GM18519 (cell line): ENCODE data around the gene FGF16.
"Not testable (repeated sequence)": the region's sequence is repeated elsewhere in the genome, so short reads cannot be mapped to it uniquely, and the experiment has no call there.

Source experiments
- ATAC-seq: cut with Tn5 transposase; IDR thresholded peaks from one replicate; pipeline ENCODE4 v1.9.1; 2021; ENCODE audit warnings: mild to moderate bottlenecking, moderate library complexity; ENCODE audit not compliant: unreplicated experiment, low FRiP score

The FGF16 gene

DNA sequence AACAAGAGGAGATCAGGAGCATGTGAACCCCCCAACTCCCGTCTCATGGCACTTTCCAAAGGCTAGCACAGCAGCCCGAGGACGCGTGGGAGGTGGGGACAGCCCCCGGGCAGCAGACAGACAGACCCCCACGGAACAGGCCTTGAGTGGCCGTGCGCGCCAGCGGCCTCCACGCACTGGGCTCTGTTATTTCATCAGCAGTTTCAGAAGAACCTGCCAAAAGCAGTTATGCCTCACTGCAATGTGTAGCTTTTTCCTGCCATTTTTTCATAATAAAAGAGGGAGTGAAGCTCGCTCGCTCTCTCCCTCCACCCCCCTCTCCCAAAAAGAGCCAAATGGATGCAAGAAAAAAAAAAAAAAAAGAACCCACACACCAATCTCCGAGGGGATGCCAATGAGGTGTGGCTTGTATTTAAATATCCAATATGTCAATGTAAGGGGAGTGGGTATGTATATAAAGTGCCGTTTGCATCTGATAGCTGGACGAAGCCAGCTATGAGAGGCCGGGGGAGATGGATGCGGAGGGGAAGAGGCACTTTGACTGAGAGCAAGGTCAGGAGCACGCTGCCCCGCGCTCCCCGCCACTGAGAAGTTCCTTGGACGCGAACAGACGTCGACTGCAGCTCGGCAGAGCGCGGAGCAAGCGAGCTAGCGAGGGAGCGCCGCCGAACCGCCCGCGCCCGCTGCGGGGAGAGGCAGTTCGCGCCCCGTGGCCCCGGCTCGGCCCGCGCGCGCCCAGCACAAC, at the start of gene FGF16:
Gene FGF16, plus strand, starts transcription at position 482 of the 745 bp plus-strand sequence. CDS start 286 bp downstream, outside the sequence.
- no peak for ATAC-seq

DNA sequence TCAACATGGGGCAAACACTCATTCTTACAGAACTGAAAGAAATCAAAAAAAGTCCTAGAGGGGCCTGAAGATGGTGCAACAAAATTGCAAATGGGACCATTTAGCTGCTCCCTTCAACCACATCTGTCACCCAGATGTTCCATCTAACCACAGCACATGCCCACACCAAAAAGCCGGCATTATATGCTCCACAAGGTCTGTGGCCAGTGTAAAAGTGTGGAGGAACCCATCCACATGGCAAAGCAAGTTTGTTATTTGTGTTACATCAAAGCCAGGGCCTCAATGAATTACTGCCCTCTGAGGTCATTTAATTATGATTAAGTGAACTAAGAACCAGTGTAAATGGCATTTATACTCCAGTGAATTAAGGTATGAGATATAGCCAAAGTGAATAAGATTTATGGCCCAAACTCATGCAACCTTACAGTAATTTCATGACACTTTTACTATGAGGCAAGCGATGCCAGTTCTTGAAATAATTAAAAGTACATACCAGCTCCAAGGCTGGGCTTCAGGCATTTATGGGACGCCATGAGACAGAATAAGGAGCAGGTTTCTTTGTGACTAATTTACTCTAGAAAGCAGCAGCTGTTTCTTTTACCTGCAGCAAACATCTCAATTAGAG, 48.7 kb upstream of the FGF16 start:
- ATAC-seq = no peak

DNA sequence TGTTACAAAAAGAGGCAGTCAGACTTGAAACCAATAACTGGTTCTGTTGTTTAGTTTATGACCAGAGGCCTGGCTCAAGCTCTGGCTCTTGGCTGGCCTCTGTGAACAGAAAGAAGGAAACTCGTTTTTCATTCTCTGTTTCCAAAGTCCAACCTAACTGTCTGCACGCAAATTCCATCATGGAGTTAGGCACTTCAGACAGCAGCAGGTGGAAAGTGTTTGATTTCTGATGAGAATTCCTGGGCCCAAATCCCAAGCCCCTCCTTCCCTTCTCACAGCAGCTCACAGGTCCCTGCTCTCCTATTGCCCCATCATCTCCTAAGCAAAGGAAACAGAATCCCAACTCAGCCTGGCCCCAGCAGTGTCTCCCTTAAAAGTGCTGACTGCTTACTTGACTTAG, 42.8 kb upstream of the FGF16 start:
- no peak for ATAC-seq

DNA sequence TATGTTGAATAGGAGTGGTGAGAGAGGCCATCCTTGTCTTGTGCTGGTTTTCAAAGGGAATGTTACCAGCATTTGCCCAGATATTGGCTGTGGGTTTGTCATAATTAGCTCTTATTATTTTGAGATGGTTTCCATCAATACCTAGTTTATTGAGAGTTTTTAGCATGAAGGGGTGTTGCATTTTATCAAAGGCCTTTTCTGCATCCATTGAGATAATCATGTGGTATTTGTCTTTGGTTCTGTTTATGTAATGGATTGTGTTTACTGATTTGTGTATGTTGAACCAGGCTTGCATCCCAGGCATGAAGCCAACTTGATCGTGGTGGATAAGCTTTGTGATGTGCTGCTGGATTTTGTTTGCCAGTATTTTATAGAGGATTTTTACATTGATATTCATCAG, 39.4 kb upstream of the FGF16 start:
- not testable (repeated sequence) for ATAC-seq

DNA sequence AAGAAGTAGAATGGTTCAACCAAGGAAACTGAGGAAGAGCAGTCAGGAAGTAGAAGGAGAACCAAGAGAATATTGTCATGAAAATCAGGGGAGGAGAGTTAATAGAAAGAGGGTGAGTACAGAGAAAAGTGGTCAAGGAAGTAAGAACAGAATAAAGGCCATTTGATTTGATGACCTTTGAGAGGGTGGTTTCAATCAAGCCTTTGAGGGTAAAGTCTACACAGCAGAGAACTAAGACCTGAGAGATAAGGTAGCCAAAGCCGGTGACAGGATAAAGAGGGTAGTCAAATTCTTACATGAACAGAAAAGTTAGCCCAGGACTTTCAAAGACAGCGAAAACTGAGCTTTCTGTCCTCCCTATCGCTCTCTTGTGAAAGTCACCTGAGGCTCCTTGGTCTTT, 34.6 kb upstream of the FGF16 start:
- no peak for ATAC-seq

DNA sequence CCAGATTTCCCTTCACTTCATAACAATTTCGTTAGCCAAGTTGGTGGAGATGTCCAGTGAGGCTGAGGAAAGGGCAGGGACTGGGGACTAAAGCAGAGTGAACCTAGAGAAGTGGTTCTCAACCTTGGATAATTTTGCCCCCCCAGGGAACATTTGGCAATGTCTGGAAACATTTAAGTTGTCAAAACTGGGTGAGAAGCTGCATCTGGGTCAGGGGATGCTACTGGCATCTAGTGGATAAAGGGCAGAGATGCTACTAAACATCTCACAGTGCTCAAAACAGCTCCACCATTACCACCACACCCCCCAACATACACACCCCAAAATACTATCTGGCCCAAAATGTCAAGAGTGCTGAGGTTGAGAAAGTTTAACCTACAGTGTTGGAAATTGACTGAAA, 32.0 kb upstream of the FGF16 start:
- ATAC-seq = no peak

DNA sequence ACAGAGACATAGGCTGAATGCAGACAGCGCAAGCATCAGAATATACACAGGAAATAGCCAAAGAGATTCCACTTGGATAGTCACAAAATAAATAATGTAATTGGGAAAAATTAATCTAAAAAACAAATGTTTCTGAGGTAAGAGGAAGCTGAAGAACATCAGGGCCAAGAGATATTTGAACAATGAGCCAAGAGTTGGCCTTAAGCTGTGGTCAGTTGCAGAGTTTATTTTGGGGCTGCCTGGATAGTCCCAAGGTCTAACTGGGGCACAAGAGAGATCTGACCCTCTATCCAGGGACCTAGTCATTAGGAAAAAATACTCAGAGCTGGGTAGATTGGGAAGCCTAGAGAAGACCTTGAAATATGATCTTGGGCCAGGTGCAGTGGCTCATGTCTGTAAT, 31.3 kb upstream of the FGF16 start:
- no peak for ATAC-seq

DNA sequence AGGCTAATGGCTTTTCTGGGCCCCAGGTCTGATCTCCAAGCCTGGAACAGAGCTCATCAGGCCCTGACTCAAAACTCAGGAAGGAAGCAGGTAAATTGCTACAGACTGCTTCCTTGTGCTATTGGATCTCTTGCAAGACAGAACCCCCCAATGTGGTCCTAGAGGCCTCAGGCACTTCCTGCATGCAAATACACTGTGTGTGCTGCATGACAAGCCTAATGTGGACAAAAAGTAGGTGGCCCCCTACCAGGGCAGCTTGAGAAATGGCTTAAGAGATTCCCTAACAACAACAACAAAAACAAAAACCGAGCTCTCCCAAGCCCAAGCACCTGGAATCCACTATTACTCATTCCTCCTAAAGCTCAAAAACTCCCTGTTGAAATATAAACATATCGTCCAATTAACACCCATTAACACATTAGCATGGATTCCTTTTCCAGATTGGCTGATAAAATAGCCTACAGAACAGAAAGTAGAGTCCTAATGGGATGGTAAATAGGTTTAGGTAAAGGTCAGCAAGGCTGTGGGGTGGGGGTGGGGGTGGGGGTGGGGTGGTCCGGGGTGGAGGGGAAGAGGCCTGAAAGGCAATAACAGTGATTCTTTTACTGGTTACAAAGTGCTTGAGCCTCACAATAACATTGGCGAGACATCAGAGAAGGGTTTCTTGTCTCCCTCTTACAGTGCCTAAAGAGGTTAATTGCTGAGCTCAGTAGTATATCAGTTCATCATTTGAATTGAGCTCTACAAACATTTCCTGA, 24.1 kb upstream of the FGF16 start:
- ATAC-seq = no peak

DNA sequence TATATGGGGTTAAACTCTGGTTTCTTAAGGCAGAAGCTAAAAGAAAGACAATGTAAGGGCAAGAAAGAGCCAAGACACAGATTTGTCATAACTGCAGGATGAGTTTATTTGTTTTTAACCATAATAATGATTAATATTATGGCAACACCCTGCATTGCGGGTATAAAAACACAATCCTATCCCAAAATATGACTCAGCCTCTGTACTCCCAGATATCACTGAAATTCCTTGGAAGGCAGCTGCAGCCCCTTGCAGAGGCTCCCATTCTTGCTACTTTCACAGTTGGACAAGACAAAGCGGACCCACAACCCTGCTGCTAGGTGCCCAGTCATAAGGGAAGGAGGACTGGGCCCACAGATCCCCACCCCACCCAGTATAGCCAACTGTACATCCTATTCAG, 20.4 kb upstream of the FGF16 start:
- ATAC-seq = no peak

DNA sequence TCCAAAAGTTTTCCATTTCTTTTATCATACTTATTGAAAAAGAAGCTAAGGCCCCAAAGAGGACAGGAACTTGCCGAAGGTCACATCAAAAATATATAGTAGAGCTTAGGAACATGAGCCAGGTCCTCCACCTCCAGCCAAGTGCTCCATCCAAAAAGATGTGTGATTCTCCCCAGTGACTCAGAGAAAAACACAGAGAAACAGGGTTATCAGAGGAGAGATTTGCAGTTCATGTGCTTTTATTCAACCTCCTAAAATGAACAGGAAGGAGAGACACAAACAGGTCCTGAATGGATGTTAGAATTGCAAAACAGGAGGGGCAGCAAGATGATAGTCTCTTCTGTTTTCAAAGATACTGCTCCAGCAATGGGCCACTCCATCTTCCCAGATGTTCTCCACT, 19.6 kb upstream of the FGF16 start:
- ATAC-seq = no peak

DNA sequence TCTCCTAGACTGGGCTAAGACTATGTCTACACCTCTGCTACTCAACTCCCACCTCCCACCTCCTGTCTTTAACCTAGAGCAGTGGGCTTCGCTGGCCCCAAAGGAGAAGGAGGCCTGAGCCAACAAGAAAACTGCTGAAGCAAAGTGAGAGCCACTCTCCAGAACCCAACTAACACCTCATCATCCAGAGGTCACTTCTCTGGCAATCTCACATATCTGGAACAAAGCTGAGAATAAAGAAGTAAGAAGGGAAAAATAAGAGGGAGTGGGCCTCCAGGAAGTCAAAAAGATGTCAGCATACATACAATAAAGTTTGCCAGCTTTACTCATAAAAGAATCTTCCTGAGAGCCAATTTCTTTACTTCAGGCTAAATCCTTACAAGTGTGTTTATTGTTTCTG, 18.6 kb upstream of the FGF16 start:
- ATAC-seq = no peak

DNA sequence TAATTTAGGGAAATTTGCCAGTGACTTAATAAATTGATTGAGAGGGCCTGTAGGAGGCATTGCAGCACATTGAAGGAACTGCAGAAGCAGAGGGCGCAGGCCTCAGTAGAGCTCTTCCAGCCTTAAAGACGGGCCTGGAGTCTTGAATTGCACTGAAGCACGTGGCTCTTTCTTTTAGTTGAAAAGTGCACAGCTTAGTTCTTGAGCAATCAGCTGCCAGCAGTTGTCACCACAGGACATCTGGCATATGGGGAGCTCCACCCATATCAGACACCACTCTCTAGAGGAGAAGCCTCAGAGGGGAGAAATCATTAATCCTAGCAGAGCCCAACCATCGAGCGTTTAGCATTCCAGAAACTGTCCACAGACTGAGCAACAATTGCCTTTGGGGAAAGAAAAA, 16.0 kb upstream of the FGF16 start:
- no peak for ATAC-seq

DNA sequence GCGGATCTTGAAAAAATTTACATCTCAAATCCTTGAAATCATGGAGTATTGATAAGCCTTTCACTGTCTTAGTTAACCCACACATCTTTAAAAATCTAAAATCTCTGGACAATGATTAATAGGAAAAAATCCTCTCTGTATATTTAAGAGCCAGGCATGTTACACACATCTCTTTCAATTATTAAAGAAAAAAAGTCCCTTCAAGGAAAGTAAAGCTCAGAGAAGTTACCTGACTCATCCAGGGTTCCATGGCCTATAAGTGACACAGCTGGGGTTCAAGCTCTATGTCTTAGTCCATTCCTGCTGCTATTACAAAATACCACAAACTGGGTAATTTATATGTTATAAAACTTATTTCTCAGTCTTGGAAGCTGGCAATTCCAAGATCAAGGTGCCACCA, 14.2 kb upstream of the FGF16 start:
- ATAC-seq = no peak

DNA sequence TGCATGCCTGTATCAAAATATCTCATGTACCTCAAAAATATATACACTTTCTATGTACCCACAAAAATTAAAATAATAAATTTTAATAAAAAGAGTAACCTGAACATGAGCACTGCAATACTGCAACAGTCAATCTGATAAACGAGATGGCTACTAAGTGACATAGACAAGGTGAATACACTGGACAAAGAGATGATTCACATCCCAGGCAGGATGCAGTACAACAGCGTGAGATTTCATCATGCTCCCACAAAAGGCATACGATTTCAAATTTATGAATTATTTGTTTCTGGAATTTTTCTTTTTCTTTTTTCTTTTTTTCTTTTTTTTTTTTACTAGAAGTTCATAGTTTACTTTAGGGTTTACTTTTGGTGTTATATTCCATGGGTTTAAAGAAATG, 12.2 kb upstream of the FGF16 start:
- no peak for ATAC-seq

DNA sequence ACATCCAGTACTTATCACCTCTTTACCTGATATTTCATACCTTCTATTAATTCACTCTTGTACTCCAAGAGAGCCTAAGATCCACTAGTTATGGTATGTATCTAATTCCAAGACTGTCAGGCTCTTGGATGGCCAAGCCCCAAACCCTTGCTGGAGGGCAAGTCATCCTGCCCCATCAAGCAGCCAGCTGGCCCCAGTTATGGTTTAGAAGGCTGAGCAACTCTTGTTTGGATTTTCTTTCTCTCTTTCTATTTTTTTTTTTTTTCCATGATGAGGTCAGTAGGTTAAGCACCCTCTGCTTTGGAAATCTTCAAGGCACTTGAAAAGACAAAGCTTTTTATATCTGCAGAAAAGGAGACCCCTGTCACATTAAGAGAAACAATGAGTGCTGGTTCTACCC, 10.9 kb upstream of the FGF16 start:
- ATAC-seq = no peak

DNA sequence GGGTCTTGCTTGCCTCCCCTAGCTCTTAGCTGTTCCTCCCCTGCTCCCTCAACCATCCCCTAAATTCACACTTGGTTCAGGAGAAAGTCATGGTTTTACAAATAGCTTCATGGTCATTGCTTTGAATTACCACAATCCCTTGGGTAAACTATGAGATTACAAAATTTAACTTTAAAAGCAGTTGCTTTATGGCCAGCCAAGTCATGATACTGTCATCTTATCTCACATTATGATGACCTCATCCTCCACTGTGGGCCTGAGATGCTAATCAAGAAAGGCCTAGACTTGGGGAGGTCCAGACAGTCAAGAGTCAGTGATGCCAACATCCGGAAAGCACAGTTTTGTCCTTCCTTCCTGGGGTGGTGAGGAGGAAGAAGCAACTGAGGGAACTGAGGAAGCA, 10.5 kb upstream of the FGF16 start:
- ATAC-seq = no peak

DNA sequence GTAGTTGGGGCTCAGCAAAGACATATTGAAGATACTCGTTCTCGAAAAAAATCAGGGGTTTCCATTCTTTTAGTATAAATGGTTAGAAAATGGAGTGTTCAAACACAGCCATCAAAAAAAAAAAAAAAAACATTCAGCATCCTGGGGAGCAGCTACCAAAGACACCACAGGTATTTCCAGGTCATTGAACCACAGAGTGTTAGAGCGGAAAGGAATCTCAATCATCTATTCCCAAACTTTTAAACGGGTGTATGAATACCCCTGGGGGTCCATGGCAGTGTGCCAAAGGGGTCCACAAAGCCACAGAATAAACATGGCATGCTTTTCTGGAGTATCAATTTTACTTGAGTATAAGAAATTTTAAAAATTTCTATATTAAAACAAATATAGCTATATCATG, 6.9 kb upstream of the FGF16 start:
- ATAC-seq = no peak

DNA sequence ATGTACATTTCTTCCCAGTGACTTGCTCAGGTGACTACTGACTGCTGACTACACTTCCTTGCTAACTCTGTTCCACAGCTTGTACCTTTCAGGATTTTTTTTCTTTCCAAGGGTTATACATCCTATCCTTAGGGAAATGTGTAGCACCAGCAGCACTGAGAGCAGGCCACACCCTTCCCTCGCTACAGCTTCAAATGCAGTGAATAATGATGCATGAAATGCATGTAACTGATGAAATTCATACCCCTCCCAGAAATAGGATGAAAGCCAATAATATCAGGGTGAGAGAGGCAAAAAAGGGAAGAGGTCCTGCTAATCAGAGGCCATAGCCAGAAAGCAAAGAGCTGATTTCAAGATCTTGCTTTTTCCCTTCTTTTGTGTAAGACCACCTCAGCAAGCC, 6.2 kb upstream of the FGF16 start:
- ATAC-seq = no peak

DNA sequence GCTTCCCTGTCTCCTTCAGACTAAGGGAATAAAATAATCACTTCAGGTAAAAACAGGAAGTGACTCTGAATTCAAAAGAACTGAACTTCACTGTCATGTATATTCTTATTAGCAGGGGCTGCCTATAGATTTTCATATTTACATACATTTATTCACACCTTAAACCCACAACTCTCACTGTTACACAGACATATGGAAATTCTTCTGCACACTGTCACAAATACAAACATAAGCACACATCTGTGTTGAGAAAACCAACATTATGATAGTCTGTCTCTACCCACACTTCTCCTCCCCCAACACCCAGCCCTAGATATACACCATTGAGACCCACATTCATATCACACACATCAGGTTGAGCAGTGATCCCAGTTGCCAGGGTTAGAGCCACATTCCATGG, 5.7 kb upstream of the FGF16 start:
- ATAC-seq = no peak

DNA sequence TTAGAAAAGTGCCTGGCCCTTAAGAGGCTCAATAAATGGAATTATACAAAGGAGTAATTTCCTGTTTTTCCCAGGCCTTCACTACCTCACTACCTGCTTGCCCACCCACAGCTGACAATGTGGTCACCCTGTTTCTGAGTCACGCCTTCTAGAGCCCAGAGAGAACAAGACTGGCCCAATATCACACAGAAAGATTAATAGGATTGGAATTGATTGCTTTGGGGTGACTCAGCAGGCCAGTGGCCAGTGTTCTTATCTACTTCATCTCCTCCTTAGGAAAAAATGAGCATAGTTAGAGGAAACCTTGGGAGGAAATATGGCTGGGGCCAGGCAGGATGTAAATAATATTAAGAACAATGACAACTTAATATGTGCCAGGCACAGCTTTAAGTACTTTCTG, 4.5 kb upstream of the FGF16 start:
- no peak for ATAC-seq

DNA sequence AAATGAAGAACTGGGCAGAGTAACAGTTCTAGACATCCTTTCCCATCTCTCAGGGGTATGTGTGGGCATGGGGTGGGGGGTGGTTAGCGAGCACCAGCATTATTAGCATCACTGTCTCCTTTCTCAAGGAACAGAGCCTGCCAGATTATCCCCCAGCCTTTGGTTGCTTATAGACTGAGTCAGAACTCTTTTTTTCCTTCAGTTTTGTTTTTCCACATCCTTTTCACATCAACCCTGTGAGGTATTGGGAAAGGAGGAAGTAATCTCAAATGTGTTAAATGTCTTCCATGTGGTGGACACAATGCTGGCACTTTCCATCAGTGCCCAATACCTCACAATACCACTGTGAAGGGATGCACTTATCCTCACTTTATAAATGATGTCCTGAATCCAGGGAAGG, 3.1 kb upstream of the FGF16 start:
- ATAC-seq = no peak

DNA sequence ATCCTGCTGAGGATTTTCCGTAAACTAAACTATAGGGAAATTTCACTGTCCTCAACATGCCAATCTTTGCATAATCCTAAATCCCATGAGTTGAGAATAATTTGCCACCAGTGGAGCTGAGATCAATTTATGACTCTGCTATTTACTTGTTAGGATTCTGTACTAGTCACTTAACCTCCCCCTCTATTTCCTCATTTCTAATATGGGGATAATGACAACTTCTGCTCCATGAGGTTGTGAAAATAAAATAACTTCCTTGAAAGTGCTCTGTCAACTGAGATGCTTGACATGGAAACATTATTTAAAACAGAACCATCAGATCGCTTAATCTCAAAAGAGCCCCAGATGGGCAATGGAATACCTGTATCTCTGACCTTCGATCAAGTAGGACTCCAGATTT, 2.6 kb upstream of the FGF16 start:
- ATAC-seq = no peak
